GM21576 (cell line): ENCODE data around the gene FRMD1.

ENCODE experiments used
- ATAC-seq: cut with Tn5 transposase; IDR thresholded peaks from one replicate; pipeline ENCODE4 v1.9.1; 2021; ENCODE audit warnings: mild to moderate bottlenecking, moderate library complexity; ENCODE audit not compliant: unreplicated experiment

FRMD1 gene

DNA sequence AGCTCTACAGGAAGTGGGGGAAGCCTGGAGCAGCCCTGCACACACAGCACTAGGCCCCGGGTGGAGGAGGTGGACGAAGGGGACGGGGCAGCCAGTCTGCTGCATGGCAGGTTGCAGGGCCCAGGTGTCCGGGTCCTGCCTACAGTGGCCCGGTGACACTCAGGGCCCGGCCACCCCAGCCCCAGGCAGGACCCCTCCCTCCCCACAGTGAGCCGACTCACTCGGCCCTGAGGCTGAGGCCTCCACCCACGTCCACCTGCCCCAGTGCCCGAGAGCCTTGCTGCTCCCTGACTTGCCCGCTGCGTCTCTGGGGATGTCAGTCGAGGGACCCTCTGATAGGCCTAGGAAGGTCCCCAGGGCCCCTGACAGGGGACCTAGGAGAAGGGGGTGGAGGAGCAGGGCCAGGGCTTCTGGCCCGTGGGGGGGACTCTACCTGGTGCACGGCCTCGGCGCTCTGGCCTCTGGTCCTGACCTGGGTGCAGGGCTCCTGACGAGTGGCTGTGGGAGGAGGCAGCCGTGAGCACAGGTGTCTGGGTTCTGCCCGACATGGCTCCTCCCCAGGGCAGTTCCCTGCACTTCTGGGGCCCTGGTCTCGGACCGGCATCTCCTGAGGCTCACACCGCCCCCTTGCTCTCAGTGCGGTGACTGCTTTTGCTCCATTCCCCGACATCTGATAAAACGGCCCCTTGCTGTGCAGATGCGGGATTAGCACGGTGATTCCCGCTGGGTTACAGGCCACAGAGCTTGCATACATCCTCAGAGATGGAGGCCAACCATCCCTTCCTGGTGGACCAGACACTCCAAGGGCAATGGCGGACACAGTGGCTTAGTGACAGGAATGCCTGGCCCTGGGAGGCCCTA is 20.1 kb downstream of the FRMD1 start:
- ATAC-seq: no peak

- ATAC-seq: no peak
Measured at GRCh38 chr6:168057836-168058235, 21.2 kb downstream of the FRMD1 start.

DNA sequence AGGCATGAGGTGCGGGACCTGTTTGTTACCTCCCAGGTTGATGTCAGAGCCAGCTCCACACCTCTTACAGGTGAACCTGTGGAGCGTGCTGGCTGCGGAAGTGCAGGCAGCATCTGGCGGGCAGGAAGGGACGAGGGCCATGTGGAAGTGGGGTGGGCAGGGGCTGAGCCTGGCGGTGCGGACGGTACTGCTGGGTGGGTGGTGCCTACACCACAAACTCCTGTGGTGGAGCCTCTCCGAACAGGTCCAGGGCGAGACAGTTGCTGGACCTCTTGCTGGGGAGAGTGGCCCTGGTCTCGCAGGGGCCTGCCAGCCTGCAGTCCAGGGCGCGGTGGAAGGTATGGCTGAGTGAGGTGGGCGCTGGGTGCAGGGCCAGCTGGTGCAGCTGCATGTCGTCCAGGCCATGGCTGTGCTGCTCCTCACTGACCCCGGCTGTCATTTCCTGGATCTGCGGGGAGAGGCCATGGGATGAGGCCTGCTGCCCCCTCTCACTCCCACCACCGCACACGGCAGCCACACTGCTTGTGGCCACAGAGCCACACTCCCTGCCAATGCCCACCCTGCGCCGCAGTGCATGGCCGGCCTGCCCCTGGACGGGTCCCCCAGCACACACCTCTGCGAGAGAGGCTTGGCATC is 22.0 kb downstream of the FRMD1 start:
- ATAC-seq: no peak

GRCh38 chr6:168055696-168056489 is 23.1 kb downstream of the FRMD1 start:
- no peak for ATAC-seq

DNA sequence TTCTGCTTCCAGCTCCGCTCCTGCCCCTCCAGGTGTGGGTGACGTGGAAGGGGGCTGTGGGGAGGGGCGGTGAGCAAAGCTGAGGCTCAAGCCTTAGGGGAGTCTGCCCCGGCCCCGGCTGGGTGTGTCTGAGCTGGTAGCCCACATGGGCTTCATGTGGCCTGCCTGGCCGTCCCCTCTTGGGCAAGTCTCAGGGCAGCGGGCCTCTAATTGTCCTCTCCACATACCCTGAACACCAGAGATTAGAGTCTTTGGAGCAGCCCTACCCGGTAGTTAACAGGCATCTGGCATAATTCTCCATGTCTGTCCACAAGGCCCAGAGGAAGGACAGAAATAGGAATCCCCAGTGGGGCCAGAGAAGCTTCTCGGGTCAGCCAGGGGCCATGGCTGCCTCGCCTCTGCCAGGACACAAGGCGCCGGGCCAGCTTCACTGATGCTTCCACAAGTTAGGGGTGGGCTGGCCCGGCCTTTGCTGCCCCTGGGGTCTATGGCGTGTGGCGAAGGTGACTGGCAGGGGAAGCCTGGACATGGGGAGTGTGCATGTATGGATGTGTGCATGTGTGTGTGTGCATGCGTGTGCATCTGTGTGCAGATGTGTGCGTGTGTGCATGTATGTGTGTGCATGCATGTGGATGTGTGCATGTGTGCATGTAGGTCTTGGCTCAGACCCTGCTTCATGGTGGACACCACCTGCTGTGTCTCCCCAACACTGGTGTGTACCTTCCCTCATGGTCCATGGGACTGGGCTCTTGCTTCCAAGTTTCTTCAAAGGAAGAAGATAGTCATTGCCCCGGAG is 24.0 kb downstream of the FRMD1 start:
- no peak for ATAC-seq

DNA sequence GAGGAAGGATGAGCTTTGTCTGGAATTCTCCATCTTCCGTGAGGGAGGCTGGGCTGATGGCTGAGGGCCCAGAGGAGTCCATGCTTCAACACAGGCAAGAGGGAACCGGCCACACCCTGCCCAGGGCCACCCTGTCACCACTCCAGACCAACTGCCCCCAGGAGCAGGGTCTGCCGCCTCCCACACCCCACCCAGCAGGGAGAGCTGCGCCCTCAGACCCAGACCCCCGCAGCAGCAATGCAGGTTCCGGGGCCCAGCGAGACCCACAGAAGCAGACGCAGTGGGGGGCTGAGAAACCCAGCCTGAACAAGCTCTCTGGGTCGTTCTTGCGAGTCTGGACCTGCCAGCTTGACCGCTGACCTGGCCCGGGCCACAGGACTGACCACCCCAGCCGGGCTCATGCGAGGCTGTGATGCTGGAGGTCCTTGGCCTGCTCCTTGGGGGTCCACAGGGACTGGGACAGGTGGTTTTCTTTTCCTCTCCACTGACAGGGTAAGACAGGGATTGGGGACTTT is 25.0 kb downstream of the FRMD1 start:
- ATAC-seq: no peak

GRCh38 chr6:168053086-168053956 is 25.7 kb downstream of the FRMD1 start:
- ATAC-seq: no peak

- no peak for ATAC-seq
Measured at GRCh38 chr6:168052291-168052891, 26.6 kb downstream of the FRMD1 start.

DNA sequence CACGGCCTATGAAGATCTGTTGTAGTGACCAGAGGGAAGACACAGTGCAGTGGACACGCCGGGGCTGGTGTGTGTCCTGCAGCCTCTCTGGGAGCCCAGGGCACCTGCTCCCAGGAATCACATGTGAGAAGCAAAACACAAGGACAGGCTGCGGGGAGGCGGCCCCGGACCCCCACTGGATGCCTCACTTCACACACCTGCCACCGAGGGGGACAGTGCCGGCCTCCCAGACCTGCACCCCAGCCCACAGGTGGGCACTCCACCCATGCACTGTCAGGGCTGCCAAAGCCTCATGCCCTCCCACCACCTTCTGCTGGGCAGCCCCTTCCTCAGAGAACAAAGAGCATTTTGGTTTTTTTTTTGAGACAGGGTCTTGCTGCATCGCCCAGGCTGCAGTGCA is 27.4 kb downstream of the FRMD1 start:
- no peak for ATAC-seq

GRCh38 chr6:168050881-168051586 is 28.0 kb downstream of the FRMD1 start:
- no peak for ATAC-seq

GRCh38 chr6:168050225-168050880 is 28.7 kb downstream of the FRMD1 start:
- ATAC-seq: no peak

DNA sequence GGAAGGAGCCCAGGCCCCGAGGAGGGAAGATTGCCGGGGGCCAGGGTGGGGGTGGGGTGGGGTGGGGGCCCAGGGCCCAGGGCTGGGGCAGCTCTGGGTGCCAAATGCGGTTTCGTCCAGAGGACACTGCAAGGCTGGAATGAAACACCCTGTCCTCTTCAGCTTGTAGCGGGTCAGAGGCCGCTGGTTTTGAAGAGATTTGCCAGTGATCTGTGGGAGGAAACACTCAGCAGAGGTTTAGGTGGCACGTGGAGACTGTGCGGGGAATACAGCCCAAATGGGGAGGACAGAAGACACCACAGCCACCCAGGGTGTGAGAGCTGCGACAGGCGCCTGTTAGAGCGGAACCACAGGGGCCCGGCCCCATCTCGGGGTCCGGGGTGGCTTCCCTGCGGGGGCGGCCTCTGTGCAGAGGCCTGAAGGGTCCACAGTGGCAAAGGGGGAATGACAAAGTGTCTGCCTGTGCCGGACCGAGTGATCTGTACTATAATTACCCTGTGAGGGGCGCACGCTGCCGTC is 29.2 kb downstream of the FRMD1 start:
- ATAC-seq: no peak

DNA sequence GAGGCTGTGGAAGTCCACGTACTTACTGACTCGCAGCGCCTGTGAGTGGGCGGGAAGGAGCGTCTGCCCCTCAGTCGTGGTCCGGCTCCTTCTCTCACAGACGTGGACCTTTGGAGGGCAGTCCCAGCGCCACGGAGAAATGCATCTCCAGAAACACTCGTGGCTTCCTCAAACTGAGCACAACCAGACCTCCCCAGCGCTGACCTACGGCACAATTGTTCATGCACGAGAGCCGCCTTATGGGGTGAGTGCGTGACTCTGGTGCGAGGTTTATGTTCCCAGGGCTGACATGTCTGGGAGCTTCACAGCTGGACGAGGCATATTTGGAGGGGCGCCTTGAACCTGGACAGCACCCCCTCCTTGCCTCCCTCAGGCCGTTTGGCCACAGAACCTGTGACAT is 29.7 kb downstream of the FRMD1 start:
- no peak for ATAC-seq

GRCh38 chr6:168048724-168049025 is 30.3 kb downstream of the FRMD1 start:
- ATAC-seq: no peak

DNA sequence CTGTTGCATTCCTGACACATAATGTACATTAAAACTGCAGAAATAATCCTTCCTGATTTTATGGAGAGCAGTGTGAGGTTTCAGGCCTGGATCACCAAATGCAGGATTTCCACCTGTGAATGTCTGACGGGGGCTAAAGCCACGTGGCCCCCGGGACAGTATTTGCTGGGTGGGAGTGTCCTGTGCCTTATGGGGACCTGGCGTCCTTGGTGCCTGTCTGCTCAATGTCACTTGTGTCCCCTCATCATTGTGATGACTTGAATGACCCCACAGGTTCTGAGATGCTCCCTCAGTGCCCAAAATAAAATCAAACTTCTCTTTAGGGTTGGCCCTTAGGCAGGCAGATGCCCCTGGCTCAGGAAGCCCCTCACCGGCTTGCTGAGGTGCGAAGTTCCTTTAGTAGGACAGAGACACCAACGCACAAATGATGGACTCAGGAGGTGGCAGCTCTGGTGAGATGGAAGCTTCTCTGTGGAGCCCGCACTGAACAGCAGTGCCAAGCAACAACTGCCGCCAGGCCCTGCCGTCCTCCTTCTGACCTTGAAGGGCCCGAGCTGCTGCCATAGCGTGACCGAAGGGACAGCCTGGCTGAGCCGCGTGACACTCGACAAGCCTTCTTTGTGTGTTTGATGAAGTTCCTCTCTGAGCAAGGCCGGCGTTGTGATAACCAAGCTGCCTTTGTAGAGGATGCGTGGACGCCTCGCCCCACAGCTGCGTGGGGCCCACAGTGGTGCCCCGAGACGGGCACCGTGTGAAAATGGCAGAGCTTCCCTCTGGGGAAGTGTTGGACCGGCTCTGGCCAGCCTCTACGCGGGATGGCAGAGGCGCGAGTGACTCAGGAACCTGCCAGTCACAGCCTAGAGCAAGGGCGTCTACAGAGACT is 30.9 kb downstream of the FRMD1 start:
- no peak for ATAC-seq

DNA sequence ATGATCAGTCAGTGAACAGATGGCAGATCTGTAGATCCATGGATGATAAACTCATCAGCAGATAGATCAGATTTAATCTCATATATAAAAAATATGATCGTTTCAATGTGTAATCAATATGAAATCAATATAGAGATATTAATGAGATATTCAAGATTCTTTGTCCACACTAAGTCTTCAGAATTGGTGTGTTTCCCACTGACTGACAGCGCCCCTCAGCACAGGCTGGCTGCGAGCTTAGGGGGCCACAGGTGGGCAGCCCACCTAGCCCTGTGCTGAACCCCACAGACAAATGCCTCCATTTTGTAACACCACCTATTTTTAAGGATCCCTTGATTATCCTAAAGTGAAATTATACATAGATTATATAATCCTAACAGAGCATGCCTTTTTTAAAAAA is 32.3 kb downstream of the FRMD1 start:
- ATAC-seq: no peak
